SK-N-SH (cell line): ENCODE measurements around the gene RFX2. TPM values are rescaled to one million over a fixed set of nuclear protein-coding genes. Genes with fewer than 3 reads are reported as not detected.

ENCODE experiments used
- CTCF ChIA-PET: fragments of 300-600, 350-600 bp; formaldehyde crosslinking; extraction: SDS; loops from one replicate; lab custom pipeline; 2021; lab: Yijun Ruan, JAX
- POLR2A ChIA-PET: fragments of 350-600 bp; sonication (Branson Sonifier 250); formaldehyde crosslinking; extraction: SDS; loops from one replicate; lab custom pipeline; 2020; ENCODE audit warnings: antibody characterized with exemption, inconsistent platforms; lab: Yijun Ruan, JAX
- DNase-seq: peaks from one replicate; pipeline ENCODE4 v3.0.0; 2012
- H2AFZ ChIP-seq: fragments of 200-600 bp; sonication (generic); 2 replicates; pipeline ENCODE4 v1.8.1; 2016; ENCODE audit warnings: antibody characterized with exemption, mild to moderate bottlenecking, low read depth
- H3F3A ChIP-seq: fragments of 200-600 bp; sonication (generic); replicated peaks from 2 replicates; pipeline ENCODE3; 2016; ENCODE audit warnings: antibody characterized with exemption, mild to moderate bottlenecking; ENCODE audit not compliant: insufficient read depth
- H3K27ac ChIP-seq, 2 experiments: fragments of 200-500 bp in 1 of 2; fragments of 200-600 bp in 1 of 2; sonication (Bioruptor generic) in 1 of 2; sonication (generic), shearing (Covaris generic) in 1 of 2; 2 replicates each; pipeline versions ENCODE4 v1.5.1 to v1.6.1; 2014 to 2016; ENCODE audit warnings: low read depth in 2 of 2, inconsistent platforms in 1 of 2, low read length in 1 of 2, mild to moderate bottlenecking in 1 of 2, mixed read lengths in 1 of 2
- H3K27me3 ChIP-seq: fragments of 200-600 bp; sonication (generic), shearing (Covaris generic); 2 replicates; pipeline ENCODE4 v1.6.1; 2016; ENCODE audit warnings: mixed run types; ENCODE audit not compliant: insufficient read depth
- H3K36me3 ChIP-seq, 2 experiments: fragments of 200-500 bp in 1 of 2; fragments of 200-600 bp in 1 of 2; sonication (Bioruptor generic) in 1 of 2; sonication (generic) in 1 of 2; replicated peaks in 1 of 2; 2 replicates each; pipeline versions ENCODE3 to v1.5.1; 2014 to 2016; ENCODE audit warnings: low read length in 1 of 2, mild to moderate bottlenecking in 1 of 2; ENCODE audit not compliant: insufficient read depth in 2 of 2, control insufficient read depth in 1 of 2
- H3K4me1 ChIP-seq, 2 experiments: fragments of 200-500 bp in 1 of 2; fragments of 200-600 bp in 1 of 2; sonication (Bioruptor generic) in 1 of 2; sonication (generic), shearing (Covaris generic) in 1 of 2; 2 replicates each; pipeline versions ENCODE4 v1.5.1 to v1.6.1; 2014 to 2016; ENCODE audit warnings: low read depth in 1 of 2, low read length in 1 of 2, mixed run types in 1 of 2; ENCODE audit not compliant: insufficient read depth in 2 of 2, control insufficient read depth in 1 of 2
- H3K4me2 ChIP-seq: fragments of 200-600 bp; sonication (generic), shearing (Covaris generic); 2 replicates; pipeline ENCODE4 v1.6.1; 2017; ENCODE audit warnings: mixed run types
- H3K4me3 ChIP-seq, 2 experiments: fragments of 200-500 bp in 1 of 2; fragments of 200-600 bp in 1 of 2; sonication (Bioruptor generic) in 1 of 2; sonication (generic), shearing (Covaris generic) in 1 of 2; 2 replicates each; pipeline versions ENCODE4 v1.5.1 to v1.8.1; 2014 to 2016; ENCODE audit warnings: low read depth in 2 of 2, inconsistent platforms in 1 of 2, low read length in 1 of 2, mild to moderate bottlenecking in 1 of 2, mixed read lengths in 1 of 2, moderate library complexity in 1 of 2
- H3K79me2 ChIP-seq: fragments of 200-600 bp; sonication (generic); 2 replicates; pipeline ENCODE4 v1.8.1; 2017; ENCODE audit warnings: mild to moderate bottlenecking; ENCODE audit not compliant: insufficient read depth
- H3K9ac ChIP-seq: fragments of 200-600 bp; sonication (generic); 2 replicates; pipeline ENCODE4 v1.6.1; 2017; ENCODE audit warnings: mixed run types
- H3K9me2 ChIP-seq: fragments of 200-600 bp; sonication (generic); 2 replicates; pipeline ENCODE4 v1.6.1; 2017; ENCODE audit warnings: mixed run types
- H3K9me3 ChIP-seq: fragments of 200-600 bp; sonication (generic); 2 replicates; pipeline ENCODE4 v1.6.1; 2017; ENCODE audit warnings: mixed run types, mild to moderate bottlenecking, moderate library complexity
- H4K20me1 ChIP-seq: fragments of 200-600 bp; sonication (generic); 2 replicates; pipeline ENCODE4 v1.6.1; 2017; ENCODE audit warnings: mild to moderate bottlenecking, mixed run types; ENCODE audit not compliant: insufficient read depth
- EP300 ChIP-seq, 2 experiments: IDR thresholded peaks; 2 replicates each; pipeline versions ENCODE4 v1.4.0 to v1.6.1; 2012; ENCODE audit warnings: borderline replicate concordance in 1 of 2, low read depth in 1 of 2, low read length in 1 of 2
- FOSL2 ChIP-seq: IDR thresholded peaks from 2 replicates; pipeline ENCODE4 v1.4.0; 2012; ENCODE audit warnings: low read depth, mild to moderate bottlenecking, moderate library complexity, borderline replicate concordance
- FOXM1 ChIP-seq: IDR thresholded peaks from 2 replicates; pipeline ENCODE4 v1.4.0; 2012; ENCODE audit warnings: low read depth, mild to moderate bottlenecking
- GABPA ChIP-seq: IDR thresholded peaks from 2 replicates; pipeline ENCODE4 v1.4.0; 2012; ENCODE audit warnings: low read depth, mild to moderate bottlenecking
- GATA2 ChIP-seq: sonication (generic); formaldehyde crosslinking; IDR thresholded peaks from 2 replicates; pipeline ENCODE4 v1.5.0; 2020; ENCODE audit warnings: mild to moderate bottlenecking, missing genetic modification reagents
- IRF3 ChIP-seq: fragments of 150-350 bp; IDR thresholded peaks from 2 replicates; pipeline ENCODE4 v1.6.1; 2016; ENCODE audit warnings: mild to moderate bottlenecking, low read depth, low read length
- JUND ChIP-seq: IDR thresholded peaks from 2 replicates; pipeline ENCODE4 v1.4.0; 2012
- MAX ChIP-seq: IDR thresholded peaks from 2 replicates; pipeline ENCODE4 v1.4.0; 2012; ENCODE audit warnings: low read depth
- NFIC ChIP-seq: IDR thresholded peaks from 2 replicates; pipeline ENCODE4 v1.4.0; 2012; ENCODE audit warnings: borderline replicate concordance
- RAD21 ChIP-seq: IDR thresholded peaks from 2 replicates; pipeline ENCODE4 v1.6.1; 2012; ENCODE audit warnings: mild to moderate bottlenecking, low read length
- SIN3A ChIP-seq: IDR thresholded peaks from 2 replicates; pipeline ENCODE4 v1.6.1; 2012; ENCODE audit warnings: low read depth, mild to moderate bottlenecking, low read length, moderate library complexity, borderline replicate concordance
- SMC3 ChIP-seq: IDR thresholded peaks from 2 replicates; pipeline ENCODE4 v1.6.1; 2012; ENCODE audit warnings: low read depth, low read length, improper control_type of control experiment
- TCF12 ChIP-seq: IDR thresholded peaks from 2 replicates; pipeline ENCODE4 v1.4.0; 2012
- TEAD4 ChIP-seq: IDR thresholded peaks from 2 replicates; pipeline ENCODE4 v1.4.0; 2012; ENCODE audit warnings: mild to moderate bottlenecking, borderline replicate concordance; ENCODE audit not compliant: insufficient read depth
- ZBTB33 ChIP-seq: IDR thresholded peaks from 2 replicates; pipeline ENCODE4 v1.4.0; 2012; ENCODE audit warnings: low read depth, borderline replicate concordance
- WGBS: methylation state at CpG from one replicate; pipeline ENCODE4 v1.1.6; 2017; ENCODE audit warnings: low lambda C conversion rate; 5-methylcytosine and 5-hydroxymethylcytosine counted together
- polyA plus RNA-seq, 3 experiments: library from polyadenylated mRNA; depleted of rRNA; stranded (reverse); fragments of >200 nt; gene quantifications; 2 replicates each; pipeline ENCODE4 v1.2.3, GENCODE V29; 2012
- TF ChIP-seq, protein P1 (sequence below): IDR thresholded peaks from 2 replicates; pipeline ENCODE4; 2012
- TF ChIP-seq, protein P2 (sequence below): IDR thresholded peaks from 2 replicates; pipeline ENCODE4 v1.6.1; 2012; ENCODE audit warnings: mild to moderate bottlenecking, low read depth, low read length, moderate library complexity

The RFX2 gene
- polyA plus RNA-seq, 1 of the 3 experiments (the other 2 are of a cell fraction) = 12.6 TPM

DNA sequence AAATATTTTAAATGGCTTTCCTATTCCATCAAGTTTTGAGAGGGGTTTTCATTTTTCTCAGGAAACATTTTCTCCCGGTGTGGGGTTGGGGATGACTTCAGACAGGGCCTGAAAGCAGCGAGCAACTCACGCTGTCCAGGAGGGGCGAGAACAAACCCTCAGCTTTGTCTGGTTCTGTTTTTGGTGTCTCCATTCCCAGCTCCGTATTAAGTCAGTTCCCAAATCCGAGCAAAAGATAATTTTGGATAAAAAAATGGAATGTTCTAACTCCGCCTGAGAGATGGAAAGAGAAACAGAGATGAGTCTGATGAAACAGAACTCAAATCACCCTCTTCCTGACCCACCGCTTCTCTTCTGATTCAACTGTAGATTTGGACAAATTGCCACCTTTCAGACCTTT, 38.4 kb downstream of the RFX2 start:
- POLR2A ChIA-PET = no interaction called here
- H3K4me2 ChIP-seq = no peak overlapping the region
- peak overlapping the region in 1 of 2 experiments; percentile 88; a peak in 2 of 4 replicates for H3K27ac ChIP-seq
- no peaks in the 10 kb centered on the region for H3K27me3 ChIP-seq
- DNase-seq = no peak
- CTCF ChIA-PET = no interaction called here
- H3K9ac ChIP-seq = peak overlapping the region; percentile 61; the same call in 1 of the 2 replicates
- H3K9me2 ChIP-seq = no peaks in the 10 kb centered on the region
- no peak for TF ChIP-seq TEAD4
- no peak for TF ChIP-seq ZBTB33
- H3K79me2 ChIP-seq = peaks cover 56% of the 10 kb centered on the region; the same call in 1 of the 2 replicates
- whole genome bisulfite sequencing = 93% methylated on average over 8 of the region's 8 CpGs
- no peaks in the 10 kb centered on the region for H4K20me1 ChIP-seq
- no peak overlapping the region for H2AFZ ChIP-seq
- H3K4me3 ChIP-seq = no peak overlapping the region
- no peaks in the 10 kb centered on the region for H3K9me3 ChIP-seq
- H3K36me3 ChIP-seq = no peaks in the 10 kb centered on the region
- peaks cover 26% of the 10 kb centered on the region for H3F3A ChIP-seq
- peaks cover 10 to 41% of the 10 kb centered on the region in 2 experiments for H3K4me1 ChIP-seq

DNA sequence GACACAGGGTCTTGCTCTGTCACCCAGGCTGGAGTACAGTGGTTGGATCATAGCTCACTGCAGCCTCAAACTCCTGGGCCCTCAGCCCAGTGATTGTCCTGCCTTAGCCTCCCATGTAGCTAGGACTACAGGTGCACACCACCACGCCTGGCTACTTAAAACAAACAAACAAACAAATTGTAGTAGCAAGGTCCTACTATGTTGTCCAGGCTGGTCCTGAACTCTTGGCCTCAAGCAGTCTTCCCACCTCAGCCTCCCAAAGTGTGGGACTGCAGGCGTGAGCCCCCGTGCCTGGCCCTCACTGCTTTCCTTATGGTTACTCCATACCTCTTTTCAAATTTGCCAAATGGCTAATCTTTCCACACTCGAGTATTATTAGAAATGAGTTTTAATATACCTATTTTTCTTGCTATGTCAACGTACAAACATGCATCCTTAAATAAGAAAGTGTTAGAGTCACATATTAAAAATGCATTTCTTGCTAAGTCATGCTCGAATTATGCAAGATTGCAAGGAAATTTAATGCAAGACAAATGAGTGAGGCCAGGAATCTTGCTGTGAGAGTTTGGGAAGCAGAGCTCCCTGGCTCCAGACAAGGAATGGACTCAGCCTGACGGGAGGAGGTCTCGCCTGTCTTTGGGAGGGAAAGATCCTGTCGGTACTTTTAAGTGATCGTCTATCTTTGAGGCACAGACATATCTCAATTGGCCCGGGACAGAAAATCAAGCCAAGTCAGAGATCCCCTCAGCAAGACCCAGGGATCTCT, 39.4 kb downstream of the RFX2 start:
- H3K9me3 ChIP-seq = no peaks in the 10 kb centered on the region
- H3K36me3 ChIP-seq = no peaks in the 10 kb centered on the region
- H3K4me1 ChIP-seq = peaks cover 20 to 39% of the 10 kb centered on the region in 2 experiments
- peak overlapping the region; percentile 61 for H3K9ac ChIP-seq
- peak overlapping the region; percentile 4 to 88; a peak in 3 of 4 replicates for H3K27ac ChIP-seq
- DNase-seq = no peak
- no peaks in the 10 kb centered on the region for H4K20me1 ChIP-seq
- H3K4me3 ChIP-seq = no peak overlapping the region; a peak in 1 of 4 replicates
- TF ChIP-seq GABPA (no peak), TCF12 (peak; percentile 73; the same call in 1 of the 2 replicates), NFIC (peak; percentile 28; the same call in 1 of the 2 replicates), JUND (peak; percentile 81), SIN3A (no peak), MAX (peak; percentile 35; the same call in 1 of the 2 replicates), TEAD4 (peak; percentile 53; the same call in 1 of the 2 replicates), FOXM1 (no peak), FOSL2 (peak; percentile 70; the same call in 1 of the 2 replicates), EP300 (IDR thresholded peaks at IDR 0.05; ENCODE audit: borderline replicate concordance in 1 of 2, low read depth in 1 of 2, low read length in 1 of 2) (peak in 1 of 2 experiments; percentile 71; a peak in 1 of 4 replicates), GATA2 (CRISPR knock-in tag) (no peak), RAD21 (no peak), SMC3 (no peak), IRF3 (no peak)
- TF ChIP-seq, protein P1, sequence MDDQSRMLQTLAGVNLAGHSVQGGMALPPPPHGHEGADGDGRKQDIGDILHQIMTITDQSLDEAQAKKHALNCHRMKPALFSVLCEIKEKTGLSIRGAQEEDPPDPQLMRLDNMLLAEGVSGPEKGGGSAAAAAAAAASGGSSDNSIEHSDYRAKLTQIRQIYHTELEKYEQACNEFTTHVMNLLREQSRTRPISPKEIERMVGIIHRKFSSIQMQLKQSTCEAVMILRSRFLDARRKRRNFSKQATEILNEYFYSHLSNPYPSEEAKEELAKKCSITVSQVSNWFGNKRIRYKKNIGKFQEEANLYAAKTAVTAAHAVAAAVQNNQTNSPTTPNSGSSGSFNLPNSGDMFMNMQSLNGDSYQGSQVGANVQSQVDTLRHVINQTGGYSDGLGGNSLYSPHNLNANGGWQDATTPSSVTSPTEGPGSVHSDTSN = peak; percentile 57
- TF ChIP-seq, protein P2, sequence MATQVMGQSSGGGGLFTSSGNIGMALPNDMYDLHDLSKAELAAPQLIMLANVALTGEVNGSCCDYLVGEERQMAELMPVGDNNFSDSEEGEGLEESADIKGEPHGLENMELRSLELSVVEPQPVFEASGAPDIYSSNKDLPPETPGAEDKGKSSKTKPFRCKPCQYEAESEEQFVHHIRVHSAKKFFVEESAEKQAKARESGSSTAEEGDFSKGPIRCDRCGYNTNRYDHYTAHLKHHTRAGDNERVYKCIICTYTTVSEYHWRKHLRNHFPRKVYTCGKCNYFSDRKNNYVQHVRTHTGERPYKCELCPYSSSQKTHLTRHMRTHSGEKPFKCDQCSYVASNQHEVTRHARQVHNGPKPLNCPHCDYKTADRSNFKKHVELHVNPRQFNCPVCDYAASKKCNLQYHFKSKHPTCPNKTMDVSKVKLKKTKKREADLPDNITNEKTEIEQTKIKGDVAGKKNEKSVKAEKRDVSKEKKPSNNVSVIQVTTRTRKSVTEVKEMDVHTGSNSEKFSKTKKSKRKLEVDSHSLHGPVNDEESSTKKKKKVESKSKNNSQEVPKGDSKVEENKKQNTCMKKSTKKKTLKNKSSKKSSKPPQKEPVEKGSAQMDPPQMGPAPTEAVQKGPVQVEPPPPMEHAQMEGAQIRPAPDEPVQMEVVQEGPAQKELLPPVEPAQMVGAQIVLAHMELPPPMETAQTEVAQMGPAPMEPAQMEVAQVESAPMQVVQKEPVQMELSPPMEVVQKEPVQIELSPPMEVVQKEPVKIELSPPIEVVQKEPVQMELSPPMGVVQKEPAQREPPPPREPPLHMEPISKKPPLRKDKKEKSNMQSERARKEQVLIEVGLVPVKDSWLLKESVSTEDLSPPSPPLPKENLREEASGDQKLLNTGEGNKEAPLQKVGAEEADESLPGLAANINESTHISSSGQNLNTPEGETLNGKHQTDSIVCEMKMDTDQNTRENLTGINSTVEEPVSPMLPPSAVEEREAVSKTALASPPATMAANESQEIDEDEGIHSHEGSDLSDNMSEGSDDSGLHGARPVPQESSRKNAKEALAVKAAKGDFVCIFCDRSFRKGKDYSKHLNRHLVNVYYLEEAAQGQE = no peak
- H3K9me2 ChIP-seq = no peaks in the 10 kb centered on the region
- ChIA-PET POLR2A (no interaction called here), CTCF (interaction anchor here (1.4 kb wide), 1 partner anchor 23 kb away, joined by 4 read pairs; no protein-coding TSS in a partner anchor)
- no peaks in the 10 kb centered on the region for H3K27me3 ChIP-seq
- H2AFZ ChIP-seq = no peak overlapping the region
- peaks cover 51% of the 10 kb centered on the region; the same call in 1 of the 2 replicates for H3K79me2 ChIP-seq
- H3F3A ChIP-seq = peaks cover 31% of the 10 kb centered on the region
- WGBS = 51% methylated on average over 11 of the region's 11 CpGs
- peak overlapping the region; percentile 54 for H3K4me2 ChIP-seq
